ENCODE data around the gene OR4E2.
A peak's percentile ranks its signal among the peaks of the same experiment; 100 is the strongest.

The OR4E2 gene

DNA sequence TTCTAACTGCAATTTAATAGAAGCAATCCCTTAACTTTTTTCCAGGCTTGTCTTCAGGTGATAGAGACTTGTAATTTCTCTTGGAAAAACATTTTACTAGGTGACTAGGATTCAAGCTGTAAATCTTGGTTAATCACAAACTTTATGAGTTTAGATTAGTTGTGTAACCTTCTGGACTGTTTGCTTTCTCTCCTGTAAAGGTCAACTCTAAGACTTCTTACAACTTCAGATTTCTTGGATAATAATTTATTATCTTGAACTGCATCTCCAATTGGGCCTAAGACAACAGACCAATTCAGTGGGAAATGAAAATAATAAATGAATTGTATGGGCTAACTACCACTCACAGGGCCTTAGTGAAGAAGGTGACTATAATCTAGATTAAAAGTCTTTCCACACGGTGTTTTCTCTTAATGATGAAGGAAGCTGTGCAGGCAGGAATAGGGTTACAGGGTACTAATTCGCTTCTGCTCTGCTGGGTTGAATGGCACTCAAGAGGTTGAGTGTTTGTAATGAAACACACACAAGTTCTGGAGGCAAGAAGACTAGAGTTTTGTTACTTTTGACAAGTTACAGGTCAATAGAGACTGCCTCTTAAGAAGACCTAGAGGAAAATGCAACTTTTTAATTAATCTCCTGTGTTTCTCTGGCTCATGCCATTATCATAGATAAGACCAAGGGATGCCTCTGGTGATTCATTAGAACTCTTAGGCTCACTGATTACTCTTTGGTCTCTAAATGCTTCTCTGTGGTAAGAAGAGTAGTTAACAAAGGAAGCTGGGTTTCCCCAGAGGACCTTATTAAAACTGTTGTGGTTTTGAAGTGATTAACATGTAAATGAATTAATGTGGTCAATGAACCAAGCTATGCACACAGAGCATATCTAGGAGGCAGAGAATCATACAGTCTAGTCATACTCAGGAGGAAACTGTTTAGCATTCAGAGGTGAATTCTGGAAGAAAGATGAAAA, 50.0 kb downstream of the OR4E2 start:
- H3K4me3 ChIP-seq (ENCODE audit: low read depth, low read length), result no peak overlapping the region
- no peak for DNase-seq (ENCODE audit: low read depth, low spot score)
- CTCF ChIA-PET, result no interaction called here
- TF ChIP-seq, protein P1, sequence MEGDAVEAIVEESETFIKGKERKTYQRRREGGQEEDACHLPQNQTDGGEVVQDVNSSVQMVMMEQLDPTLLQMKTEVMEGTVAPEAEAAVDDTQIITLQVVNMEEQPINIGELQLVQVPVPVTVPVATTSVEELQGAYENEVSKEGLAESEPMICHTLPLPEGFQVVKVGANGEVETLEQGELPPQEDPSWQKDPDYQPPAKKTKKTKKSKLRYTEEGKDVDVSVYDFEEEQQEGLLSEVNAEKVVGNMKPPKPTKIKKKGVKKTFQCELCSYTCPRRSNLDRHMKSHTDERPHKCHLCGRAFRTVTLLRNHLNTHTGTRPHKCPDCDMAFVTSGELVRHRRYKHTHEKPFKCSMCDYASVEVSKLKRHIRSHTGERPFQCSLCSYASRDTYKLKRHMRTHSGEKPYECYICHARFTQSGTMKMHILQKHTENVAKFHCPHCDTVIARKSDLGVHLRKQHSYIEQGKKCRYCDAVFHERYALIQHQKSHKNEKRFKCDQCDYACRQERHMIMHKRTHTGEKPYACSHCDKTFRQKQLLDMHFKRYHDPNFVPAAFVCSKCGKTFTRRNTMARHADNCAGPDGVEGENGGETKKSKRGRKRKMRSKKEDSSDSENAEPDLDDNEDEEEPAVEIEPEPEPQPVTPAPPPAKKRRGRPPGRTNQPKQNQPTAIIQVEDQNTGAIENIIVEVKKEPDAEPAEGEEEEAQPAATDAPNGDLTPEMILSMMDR (IDR thresholded peaks at IDR 0.05; ENCODE audit: insufficient read depth, low read length, missing control alignments), result no peak
- POLR2A ChIA-PET, result no interaction called here

GRCh38 chr14:21704338-21704737, 50.7 kb downstream of the OR4E2 start:
- CTCF ChIA-PET, result no interaction called here
- H3K4me3 ChIP-seq (ENCODE audit: low read depth, low read length), result no peak overlapping the region
- DNase-seq (ENCODE audit: low read depth, low spot score), result no peak
- TF ChIP-seq, protein P1 (IDR thresholded peaks at IDR 0.05; ENCODE audit: insufficient read depth, low read length, missing control alignments), result no peak
- POLR2A ChIA-PET, result no interaction called here

DNA sequence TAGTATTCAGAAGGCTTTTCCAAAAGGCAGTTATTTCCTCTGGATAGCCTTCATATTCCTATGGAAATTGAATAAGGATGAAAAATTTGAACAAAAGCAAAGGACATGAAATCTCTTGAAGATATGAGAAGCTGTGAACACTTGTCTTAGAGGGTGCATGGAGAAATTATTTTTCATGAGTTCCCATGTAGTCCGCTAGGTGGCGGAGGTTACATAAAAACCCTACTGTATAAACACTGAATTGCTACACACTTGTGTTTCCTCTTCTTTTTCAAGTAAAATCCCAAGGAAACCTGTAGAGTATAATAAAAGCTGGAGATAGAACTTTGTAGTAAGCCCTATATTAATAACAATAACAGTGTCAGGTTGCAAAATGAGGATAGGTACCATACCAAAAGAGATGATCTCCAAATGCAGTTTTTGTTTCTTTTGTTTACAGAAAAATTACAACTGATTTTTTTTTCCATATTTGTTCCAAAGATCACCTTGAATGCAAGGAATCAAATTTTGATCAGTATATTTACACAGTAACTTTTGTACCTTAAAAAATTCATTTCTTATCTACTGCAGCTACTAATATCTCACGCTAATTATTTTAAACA, 57.8 kb downstream of the OR4E2 start:
- peak; percentile 4 for DNase-seq (ENCODE audit: low read depth, low spot score)
- ChIA-PET POLR2A (no interaction called here), CTCF (interaction anchor here (0.8 to 1.9 kb wide), 7 partner anchors 10 to 37 kb away, joined by 3 to 5 read pairs (median 4); no protein-coding TSS in a partner anchor)
- TF ChIP-seq, protein P1 (IDR thresholded peaks at IDR 0.05; ENCODE audit: insufficient read depth, low read length, missing control alignments), result peak; percentile 54
- H3K4me3 ChIP-seq (ENCODE audit: low read depth, low read length), result no peak overlapping the region

- ChIA-PET POLR2A (no interaction called here), CTCF (interaction anchor here (0.8 to 1.6 kb wide), 7 partner anchors 9 to 37 kb away, joined by 3 to 4 read pairs (median 3); no protein-coding TSS in a partner anchor)
- no peak overlapping the region for H3K4me3 ChIP-seq (ENCODE audit: low read depth, low read length)
- TF ChIP-seq, protein P1 (IDR thresholded peaks at IDR 0.05; ENCODE audit: insufficient read depth, low read length, missing control alignments), result no peak
- DNase-seq (ENCODE audit: low read depth, low spot score), result no peak
Measured at GRCh38 chr14:21712036-21712435, 58.4 kb downstream of the OR4E2 start.

GRCh38 chr14:21714318-21714929, 60.8 kb downstream of the OR4E2 start:
- no peak overlapping the region for H3K4me3 ChIP-seq (ENCODE audit: low read depth, low read length)
- CTCF ChIA-PET, result no interaction called here
- TF ChIP-seq, protein P1 (IDR thresholded peaks at IDR 0.05; ENCODE audit: insufficient read depth, low read length, missing control alignments), result no peak
- no peak for DNase-seq (ENCODE audit: low read depth, low spot score)
- POLR2A ChIA-PET, result no interaction called here
